K562 (cell line): ENCODE results near the gene ANKFN1.

Experiments used
- EGR1 ChIP-seq: fragments of 450-650 bp; conservative IDR thresholded peaks from 2 replicates; pipeline ENCODE4 v1.6.1; 2017; ENCODE audit warnings: mild to moderate bottlenecking
- FOXJ3 ChIP-seq: sonication (generic); formaldehyde crosslinking; IDR thresholded peaks from 2 replicates; pipeline ENCODE4 v1.4.0; 2020; ENCODE audit warnings: mild to moderate bottlenecking, missing genetic modification reagents
- GMEB1 ChIP-seq: fragments of 250-450 bp; sonication (Bioruptor Pico); IDR thresholded peaks from 2 replicates; pipeline ENCODE4 v1.4.0; 2020; ENCODE audit warnings: mild to moderate bottlenecking
- LARP7 ChIP-seq: fragments of 450-650 bp; IDR thresholded peaks from 2 replicates; pipeline ENCODE4 v1.6.1; 2016
- MXI1 ChIP-seq: IDR thresholded peaks from 2 replicates; pipeline ENCODE4 v1.6.1; 2011; ENCODE audit warnings: low read depth, mild to moderate bottlenecking, improper control_type of control experiment, low read length
- NR1H2 ChIP-seq: sonication (generic); formaldehyde crosslinking; IDR thresholded peaks from 2 replicates; pipeline ENCODE4 v1.4.0; 2020; ENCODE audit warnings: mild to moderate bottlenecking, missing genetic modification reagents
- RNF2 ChIP-seq: sonication (generic); IDR thresholded peaks from 2 replicates; pipeline ENCODE4 v1.6.1; 2016
- TCF7L2 ChIP-seq: fragments of 150-350 bp; IDR thresholded peaks from 2 replicates; pipeline ENCODE4 v1.6.1; 2016; ENCODE audit warnings: low read depth, mild to moderate bottlenecking, low read length, moderate library complexity
- TGIF2 ChIP-seq: sonication (generic); formaldehyde crosslinking; IDR thresholded peaks from 2 replicates; pipeline ENCODE4 v1.8.1; 2022; ENCODE audit warnings: mild to moderate bottlenecking, missing genetic modification reagents, moderate library complexity
- UBTF ChIP-seq, 2 experiments: IDR thresholded peaks; 2 replicates each; pipeline ENCODE4 v1.6.1; 2012; ENCODE audit warnings: improper control_type of control experiment in 2 of 2, low read depth in 2 of 2, low read length in 2 of 2, borderline replicate concordance in 1 of 2
- ZNF212 ChIP-seq: fragments of 450-650 bp; formaldehyde crosslinking; IDR thresholded peaks from 2 replicates; pipeline ENCODE4 v1.4.0; 2020; ENCODE audit warnings: mild to moderate bottlenecking
- ZNF311 ChIP-seq: fragments of 250-450 bp; sonication (Bioruptor Pico); IDR thresholded peaks from 2 replicates; pipeline ENCODE4 v1.4.0; 2020; ENCODE audit warnings: mild to moderate bottlenecking, moderate library complexity
- ZNF408 ChIP-seq: fragments of 250-450 bp; sonication (Bioruptor Pico); IDR thresholded peaks from 2 replicates; pipeline ENCODE4 v1.4.0; 2020; ENCODE audit warnings: low read depth, mild to moderate bottlenecking, moderate library complexity

- TF ChIP-seq GMEB1 (CRISPR knock-in tag) (no peak), LARP7 (no peak), RNF2 (no peak), ZNF408 (no peak), EGR1 (no peak), TGIF2 (CRISPR knock-in tag) (no peak), ZNF311 (CRISPR knock-in tag) (no peak), FOXJ3 (CRISPR knock-in tag) (no peak), TCF7L2 (no peak), NR1H2 (CRISPR knock-in tag) (no peak), ZNF212 (CRISPR knock-in tag) (no peak), MXI1 (no peak), UBTF (IDR thresholded peaks at IDR 0.05; ENCODE audit: borderline replicate concordance in 1 of 2, low read depth in 2 of 2, low read length in 2 of 2) (no peak)
These were observed 138.7 kb downstream of the ANKFN1 start for GRCh38 chr17:56292010-56292409.
